Stomach (tissue), 4 donors: ENCODE measurements around the gene BLID.

Source experiments
- CTCF ChIP-seq, 7 experiments: fragments of 450-650 bp in 4 of 7; fragments of 200-600 bp in 3 of 7; sonication (generic) in 3 of 7; IDR thresholded peaks; one replicate each; pipeline ENCODE4 v1.5.1; 2016 to 2019; ENCODE audit warnings: antibody characterized with exemption in 7 of 7, control low read depth in 2 of 7, mild to moderate bottlenecking in 1 of 7
- POLR2A ChIP-seq, 4 donors: fragments of 450-650 bp; IDR thresholded peaks; one replicate each; pipeline ENCODE4 v1.6.1; 2016; ENCODE audit warnings: antibody characterized with exemption in 4 of 4, control low read depth in 2 of 4, mild to moderate bottlenecking in 1 of 4, moderate library complexity in 1 of 4

GRCh38 chr11:122103726-122104125, 12.3 kb downstream of the BLID start:
- TF ChIP-seq POLR2A (IDR thresholded peaks at IDR 0.05) (no peak), CTCF (IDR thresholded peaks at IDR 0.05) (no peak)
